ENCODE data around the gene ZFAND3. TPM values are rescaled to one million over a fixed set of nuclear protein-coding genes. Genes with fewer than 3 reads are reported as not detected.

ZFAND3 gene
- total and polyA plus RNA-seq, 2 donors (not counting 3 experiments of a cell fraction or from before 2014, with no cell fraction given), result 15.4 to 54.2 TPM

DNA sequence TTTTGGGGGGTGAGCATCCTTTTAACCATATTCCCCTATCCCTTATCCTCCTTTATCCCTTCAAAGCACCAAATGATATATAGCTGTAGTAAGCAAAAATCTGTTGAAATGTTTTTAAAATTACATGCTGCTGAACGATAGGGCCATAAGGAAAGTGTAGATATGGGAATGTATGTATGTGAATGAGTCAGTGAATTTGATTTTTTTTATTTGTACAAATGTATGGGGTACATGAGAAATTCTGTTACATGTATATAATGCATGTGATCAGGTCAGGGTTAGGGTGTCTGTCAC lies 327.2 kb downstream of the ZFAND3 start:
- Histone ChIP-seq H3K4me3 (replicated peaks in 1 of 3; ENCODE audit: insufficient read depth in 1 of 3, low read depth in 1 of 3, low read length in 3 of 3) (no peak overlapping the region), H2AFZ (ENCODE audit: low read depth, low read length) (no peak overlapping the region), H3K27ac (ENCODE audit: insufficient read depth, low read depth, low read length) (no peak overlapping the region), H3K9me3 (replicated peaks; ENCODE audit: control insufficient read depth, insufficient read depth, low read length) (no peaks in the 10 kb centered on the region), H3K4me1 (ENCODE audit: control insufficient read depth, extremely low read depth, insufficient read depth, low read length) (no peaks in the 10 kb centered on the region), H3K9ac (replicated peaks; ENCODE audit: extremely low read depth, insufficient read depth, low read length) (no peak overlapping the region), H4K20me1 (replicated peaks; ENCODE audit: control insufficient read depth, extremely low read depth, insufficient read depth, low read length) (no peaks in the 10 kb centered on the region), H3K79me2 (ENCODE audit: control insufficient read depth, insufficient read depth, low read length) (peaks cover 4% of the 10 kb centered on the region), H3K27me3 (ENCODE audit: control insufficient read depth in 2 of 2, insufficient read depth in 2 of 2, low read length in 2 of 2) (no peaks in the 10 kb centered on the region), H3K36me3 (ENCODE audit: control insufficient read depth in 2 of 2, extremely low read depth in 1 of 2, insufficient read depth in 2 of 2, low read length in 2 of 2) (peaks cover 0 to 1% of the 10 kb centered on the region in 2 experiments), H3K4me2 (ENCODE audit: insufficient read depth, low read length) (no peak overlapping the region), H3K9me1 (replicated peaks; ENCODE audit: control insufficient read depth, extremely low read depth, insufficient read depth, low read length) (no peaks in the 10 kb centered on the region)
- TF ChIP-seq POLR2A (IDR thresholded peaks at IDR 0.05; ENCODE audit: low read depth, low read length) (no peak), EZH2 (IDR thresholded peaks at IDR 0.05; ENCODE audit: borderline replicate concordance, low read depth, low read length, severe bottlenecking) (no peak), JUN (IDR thresholded peaks at IDR 0.05; ENCODE audit: borderline replicate concordance, insufficient read depth, insufficient read length, low read depth) (no peak), POLR2AphosphoS5 (IDR thresholded peaks at IDR 0.05; ENCODE audit: insufficient read depth, low read depth, low read length) (no peak), GATA2 (IDR thresholded peaks at IDR 0.05; ENCODE audit: insufficient read depth, insufficient read length, low read depth, low read length) (no peak), MYC (IDR thresholded peaks at IDR 0.05; ENCODE audit: low read depth, low read length) (no peak), FOS (IDR thresholded peaks at IDR 0.05; ENCODE audit: borderline replicate concordance, insufficient read depth, low read length) (no peak)
- TF ChIP-seq, protein P1, sequence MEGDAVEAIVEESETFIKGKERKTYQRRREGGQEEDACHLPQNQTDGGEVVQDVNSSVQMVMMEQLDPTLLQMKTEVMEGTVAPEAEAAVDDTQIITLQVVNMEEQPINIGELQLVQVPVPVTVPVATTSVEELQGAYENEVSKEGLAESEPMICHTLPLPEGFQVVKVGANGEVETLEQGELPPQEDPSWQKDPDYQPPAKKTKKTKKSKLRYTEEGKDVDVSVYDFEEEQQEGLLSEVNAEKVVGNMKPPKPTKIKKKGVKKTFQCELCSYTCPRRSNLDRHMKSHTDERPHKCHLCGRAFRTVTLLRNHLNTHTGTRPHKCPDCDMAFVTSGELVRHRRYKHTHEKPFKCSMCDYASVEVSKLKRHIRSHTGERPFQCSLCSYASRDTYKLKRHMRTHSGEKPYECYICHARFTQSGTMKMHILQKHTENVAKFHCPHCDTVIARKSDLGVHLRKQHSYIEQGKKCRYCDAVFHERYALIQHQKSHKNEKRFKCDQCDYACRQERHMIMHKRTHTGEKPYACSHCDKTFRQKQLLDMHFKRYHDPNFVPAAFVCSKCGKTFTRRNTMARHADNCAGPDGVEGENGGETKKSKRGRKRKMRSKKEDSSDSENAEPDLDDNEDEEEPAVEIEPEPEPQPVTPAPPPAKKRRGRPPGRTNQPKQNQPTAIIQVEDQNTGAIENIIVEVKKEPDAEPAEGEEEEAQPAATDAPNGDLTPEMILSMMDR (IDR thresholded peaks at IDR 0.05; ENCODE audit: extremely low read depth in 1 of 2, insufficient read depth in 1 of 2, low read depth in 1 of 2, low read length in 2 of 2), result no peak
- TF ChIP-seq, protein P2, sequence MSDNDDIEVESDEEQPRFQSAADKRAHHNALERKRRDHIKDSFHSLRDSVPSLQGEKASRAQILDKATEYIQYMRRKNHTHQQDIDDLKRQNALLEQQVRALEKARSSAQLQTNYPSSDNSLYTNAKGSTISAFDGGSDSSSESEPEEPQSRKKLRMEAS (IDR thresholded peaks at IDR 0.05; ENCODE audit: insufficient read depth, insufficient read length), result no peak
- no TSS peak for BruUV-seq (replicated peaks)
- POLR2A ChIA-PET, result no interaction called here
- intact Hi-C loops (cut with micrococcal nuclease), result no loop called here
- dilution Hi-C loops (cut with MboI; ENCODE audit: extremely low pct_ligation_motif_present, low sequenced_read_pairs), result no loop called here
- CTCF ChIA-PET, result no interaction called here
- FAIRE-seq (no peak), DNase-seq (ENCODE audit: low read depth, low spot score) (no peak)
